GM21390 (cell line): ENCODE results near the gene USP12.
"Not testable (repeated sequence)": the region's sequence is repeated elsewhere in the genome, so short reads cannot be mapped to it uniquely, and the experiment has no call there.

Source experiments
- ATAC-seq: cut with Tn5 transposase; IDR thresholded peaks from one replicate; pipeline ENCODE4 v1.9.1; 2021; ENCODE audit not compliant: unreplicated experiment

USP12 gene

GRCh38 chr13:27158335-27158734 lies 13.3 kb downstream of the USP12 start:
- ATAC-seq: no peak

- ATAC-seq: no peak
These were observed 19.6 kb downstream of the USP12 start for GRCh38 chr13:27151798-27152599.

DNA sequence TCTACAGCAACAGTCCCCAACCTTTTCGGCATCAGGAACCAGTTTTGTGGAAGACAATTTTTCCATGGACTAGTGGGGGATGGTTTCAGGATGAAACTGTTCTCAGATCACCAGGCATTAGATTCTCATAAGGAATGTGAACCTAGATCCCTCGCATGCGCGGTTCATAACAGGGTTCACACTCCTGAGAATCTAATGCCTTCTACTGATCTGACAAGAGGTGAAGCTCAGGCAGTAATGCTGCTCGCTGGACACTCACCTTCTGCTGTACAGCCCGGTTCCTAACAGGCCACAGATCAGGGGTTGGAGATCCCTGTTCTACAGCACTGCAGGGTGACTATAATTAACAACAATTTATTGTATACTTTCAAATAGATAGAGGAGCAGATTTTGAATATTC lies 21.9 kb downstream of the USP12 start:
- ATAC-seq: no peak

- no peak for ATAC-seq
These were observed 22.7 kb downstream of the USP12 start for GRCh38 chr13:27148900-27149299.

GRCh38 chr13:27147530-27148170 lies 24.0 kb downstream of the USP12 start:
- ATAC-seq: peak; percentile 61

GRCh38 chr13:27141746-27142145 lies 29.9 kb downstream of the USP12 start:
- no peak for ATAC-seq

DNA sequence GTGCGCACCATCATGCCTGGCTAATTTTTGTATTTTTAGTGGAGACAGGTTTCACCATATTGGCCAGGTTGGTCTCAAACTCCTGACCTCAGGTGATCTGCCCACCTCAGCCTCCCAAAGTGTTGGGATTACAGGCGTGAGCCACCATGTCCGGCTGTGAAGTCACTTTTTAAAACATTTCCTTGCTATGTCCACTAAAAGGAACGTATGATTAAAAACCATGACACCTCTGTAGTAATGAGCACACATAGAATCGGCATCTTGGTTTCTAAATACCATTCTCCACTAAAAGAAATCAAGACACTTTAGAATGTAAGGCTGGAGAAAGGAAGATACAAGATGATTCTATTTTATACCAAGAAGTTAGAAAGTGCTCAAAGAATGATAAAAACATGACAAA lies 30.5 kb downstream of the USP12 start:
- ATAC-seq: not testable (repeated sequence)

- ATAC-seq: peak; percentile 58
These were observed 31.6 kb downstream of the USP12 start for GRCh38 chr13:27140060-27140459.

DNA sequence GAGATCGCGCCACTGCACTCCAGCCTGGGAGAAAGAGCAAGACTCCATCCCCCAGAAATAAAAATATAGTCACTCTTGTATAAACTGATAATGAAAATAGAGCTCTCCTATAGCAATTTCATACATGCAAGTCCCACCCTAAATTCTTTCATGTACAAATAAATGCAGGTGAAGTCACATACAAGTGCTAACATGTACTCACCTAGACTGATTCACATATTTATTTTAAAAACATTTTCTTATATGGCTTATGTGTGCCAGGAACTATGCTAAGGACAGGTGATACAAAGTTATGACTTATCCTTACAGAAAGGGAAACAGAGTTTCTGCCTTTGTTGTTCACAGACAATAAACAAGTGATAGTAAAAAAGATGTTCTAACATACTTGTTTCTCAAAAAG lies 32.0 kb downstream of the USP12 start:
- ATAC-seq: no peak

DNA sequence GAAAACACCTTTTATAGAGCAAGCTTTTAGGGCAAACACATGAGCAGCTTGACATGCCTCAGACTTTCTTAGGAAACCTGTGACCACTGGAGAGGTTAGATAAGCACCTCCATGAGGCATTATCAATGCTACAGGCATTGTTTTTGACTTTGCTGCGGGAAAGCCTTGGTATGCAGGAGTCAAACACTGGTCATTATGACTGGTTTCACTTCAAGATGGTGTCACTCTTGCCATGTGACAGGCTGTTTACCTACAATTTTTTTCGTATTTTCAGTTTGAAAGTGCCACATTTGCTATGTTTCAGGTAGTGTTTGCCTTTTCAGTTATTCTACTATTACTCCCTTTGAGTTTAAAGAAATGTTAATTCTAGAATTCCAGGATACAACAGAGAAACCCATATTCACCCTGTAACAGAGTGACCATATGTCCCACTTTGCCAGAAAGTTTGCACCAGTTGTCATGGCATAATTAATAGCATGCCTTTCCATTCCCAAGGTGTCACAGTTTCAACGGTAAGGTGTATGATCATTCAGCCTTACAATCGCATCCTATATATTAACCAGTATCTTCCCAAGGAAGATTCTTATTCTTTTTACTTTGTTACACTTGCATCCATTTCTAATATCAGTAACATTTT lies 33.0 kb downstream of the USP12 start:
- ATAC-seq: no peak

DNA sequence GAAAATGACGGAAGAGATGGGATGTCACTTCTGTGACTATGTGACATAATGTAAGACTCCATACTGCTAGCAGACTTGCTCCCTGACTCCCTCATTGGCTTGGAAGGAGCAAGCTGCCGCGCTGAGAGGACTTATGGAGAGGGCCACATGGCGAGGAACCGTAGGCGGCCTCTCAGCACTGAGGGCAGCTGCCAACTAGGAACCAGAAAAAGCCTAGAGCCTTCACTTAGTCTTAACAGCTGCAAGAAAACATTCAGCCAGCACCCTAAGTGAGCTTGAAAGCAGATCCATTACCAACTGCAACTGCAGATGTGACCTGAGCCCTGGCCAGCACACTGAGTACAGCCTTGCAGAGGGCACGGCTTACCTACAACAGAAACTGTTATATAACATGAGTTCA lies 33.9 kb downstream of the USP12 start:
- ATAC-seq: no peak

- no peak for ATAC-seq
These were observed 36.6 kb downstream of the USP12 start for GRCh38 chr13:27135023-27135422.

DNA sequence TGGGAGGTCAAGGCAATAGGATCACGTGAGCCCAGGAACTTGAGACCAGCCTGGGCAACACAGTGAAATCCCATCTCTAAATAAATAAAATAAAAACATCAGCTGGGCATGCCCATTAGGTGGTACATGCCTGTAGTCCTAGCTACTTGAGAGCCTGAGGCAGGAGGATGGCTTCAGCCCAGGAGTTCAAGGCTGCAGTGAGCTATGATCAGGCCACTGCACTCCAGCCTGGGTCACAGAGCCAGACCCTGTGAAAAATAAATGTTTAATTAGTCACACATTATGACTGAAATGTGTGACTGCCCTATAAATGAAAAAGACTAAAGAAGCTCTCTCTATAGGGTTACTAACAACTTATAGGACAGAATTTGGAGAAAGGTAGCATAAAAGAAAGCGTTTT lies 37.7 kb downstream of the USP12 start:
- no peak for ATAC-seq

DNA sequence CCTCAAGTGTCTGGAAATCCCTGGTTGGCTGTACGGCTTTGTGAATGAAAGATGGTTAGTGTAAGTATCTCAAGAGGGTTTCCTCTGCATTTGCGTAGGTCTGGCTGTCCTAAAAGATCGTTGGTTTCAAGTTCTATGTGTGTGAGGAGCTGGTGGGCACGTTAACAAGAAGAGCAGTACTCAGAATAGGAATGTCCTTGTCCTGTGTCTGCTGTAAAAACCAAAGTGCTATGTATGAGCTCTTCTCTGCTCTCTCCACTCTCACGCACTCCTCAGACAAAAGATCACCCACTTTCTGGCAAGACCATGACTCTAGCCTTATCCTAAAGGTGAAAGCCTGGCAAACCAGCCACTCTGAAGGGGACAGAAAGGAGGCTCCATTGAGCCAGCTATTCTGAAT lies 39.1 kb downstream of the USP12 start:
- ATAC-seq: peak; percentile 31

DNA sequence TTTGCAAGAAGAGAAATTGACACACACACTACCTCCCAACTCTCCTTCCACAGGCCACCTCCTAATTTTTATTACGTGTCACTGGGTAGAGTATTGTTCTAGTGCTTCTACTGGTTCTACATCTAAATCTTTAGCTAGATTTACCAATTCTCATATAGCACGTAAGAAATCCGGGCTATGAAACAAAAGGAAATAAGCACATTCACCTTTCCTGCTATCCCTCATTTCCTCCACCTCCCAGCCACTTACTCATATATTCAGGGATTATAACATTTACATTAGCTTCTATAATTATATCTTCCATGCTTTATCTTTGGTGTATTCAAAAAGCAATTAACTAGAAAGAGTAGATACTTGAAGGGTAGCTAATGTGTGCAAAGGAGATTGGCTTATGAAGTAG lies 39.7 kb downstream of the USP12 start:
- no peak for ATAC-seq

DNA sequence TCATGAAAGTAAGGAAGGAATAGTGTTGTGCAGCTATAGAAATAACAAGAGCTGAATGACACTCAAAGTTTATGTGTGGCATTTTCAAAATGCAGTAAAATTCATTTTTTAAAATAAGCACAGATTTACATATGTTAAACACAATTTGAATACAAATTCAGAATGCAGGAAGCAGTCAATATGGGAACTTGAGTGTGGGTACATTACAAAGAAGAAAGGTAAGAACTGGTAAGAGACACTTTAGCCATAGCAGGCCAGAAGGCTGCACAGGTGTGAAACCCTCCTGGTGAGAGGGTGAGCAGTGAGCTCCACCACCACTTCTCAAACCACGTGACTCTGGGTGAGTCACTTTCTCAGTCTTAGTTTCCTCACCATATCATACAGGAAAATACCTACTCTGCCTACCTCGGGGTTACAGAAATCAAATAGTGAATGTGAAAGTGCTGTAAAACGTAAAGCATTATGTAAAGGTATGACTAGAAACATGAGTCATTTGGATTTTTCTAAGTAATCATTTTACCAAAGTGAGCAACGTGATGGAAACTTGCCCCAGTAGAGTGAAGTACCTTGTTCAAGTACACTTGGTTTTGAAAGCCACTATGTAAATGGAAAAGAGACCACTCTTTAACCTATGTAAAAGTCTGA lies 40.5 kb downstream of the USP12 start:
- peak; percentile 86 for ATAC-seq

DNA sequence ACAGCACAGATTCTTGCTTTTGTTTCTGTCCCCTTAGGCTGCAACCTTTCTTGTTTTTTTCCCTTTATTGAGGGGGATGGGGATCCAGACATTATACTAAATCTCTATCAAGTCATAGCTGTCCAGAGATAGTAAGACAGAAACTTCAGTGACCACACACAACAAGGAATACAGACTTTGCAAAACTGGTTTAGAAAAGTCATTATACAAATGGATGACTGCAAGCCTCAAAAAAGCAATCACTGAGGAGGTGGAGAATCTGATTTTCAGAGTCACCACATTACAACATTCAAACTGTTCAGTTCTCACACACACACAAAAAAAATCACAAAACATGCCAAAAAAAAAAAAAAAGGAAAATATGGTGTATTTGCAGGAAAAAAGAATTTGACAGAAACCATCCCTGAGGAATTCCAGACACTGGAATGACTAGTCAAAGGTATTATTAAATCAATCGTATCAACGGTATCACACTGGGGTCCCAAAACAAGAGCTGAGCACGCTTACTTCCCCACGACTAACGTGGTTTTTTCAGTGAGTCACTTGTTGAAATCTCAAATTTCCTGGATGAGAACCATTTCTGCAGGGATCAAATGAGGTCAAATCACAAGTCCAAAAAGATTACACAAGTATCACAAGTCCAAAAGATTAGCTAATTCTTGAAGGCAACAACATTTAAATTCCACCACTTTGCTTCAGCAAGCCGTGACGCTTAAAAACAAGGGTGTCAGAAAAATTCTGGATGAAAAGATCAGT lies 41.2 kb downstream of the USP12 start:
- no peak for ATAC-seq

DNA sequence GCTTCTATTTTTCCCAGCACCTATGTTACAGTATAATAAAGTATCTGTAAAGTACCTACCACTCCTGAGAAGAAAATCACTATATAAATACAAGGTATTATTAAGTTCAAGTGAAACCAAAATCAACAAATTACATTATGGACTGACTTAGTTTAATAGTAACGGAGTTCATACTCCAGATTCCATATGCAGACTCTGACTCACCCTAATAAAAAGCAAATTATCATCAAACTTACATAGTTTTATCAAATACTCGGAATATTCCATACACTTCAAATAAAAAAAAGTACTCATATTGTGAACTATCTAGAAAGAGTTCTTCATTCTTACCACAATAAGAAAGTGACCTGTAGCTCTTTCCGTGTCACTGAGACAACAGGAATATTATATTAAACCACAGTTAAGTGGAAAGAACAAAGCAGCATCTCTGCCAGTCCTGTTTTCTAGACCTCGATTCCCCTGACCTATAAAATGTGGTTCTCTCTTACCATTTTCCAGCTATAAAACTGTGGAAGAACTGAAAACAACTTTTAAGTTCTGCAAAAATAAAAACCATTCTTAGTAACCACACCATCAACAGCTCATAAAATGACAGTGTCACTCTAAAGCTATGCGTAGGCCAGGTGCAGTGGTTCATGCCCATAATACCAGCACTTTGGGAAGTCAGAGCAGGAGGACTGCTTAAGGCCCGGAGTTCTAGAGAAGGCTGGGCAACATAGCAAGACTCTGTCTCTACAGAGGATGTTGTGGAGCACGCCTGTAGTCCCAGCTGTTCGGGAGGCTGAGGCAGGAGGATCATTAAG lies 42.6 kb downstream of the USP12 start:
- ATAC-seq: no peak

DNA sequence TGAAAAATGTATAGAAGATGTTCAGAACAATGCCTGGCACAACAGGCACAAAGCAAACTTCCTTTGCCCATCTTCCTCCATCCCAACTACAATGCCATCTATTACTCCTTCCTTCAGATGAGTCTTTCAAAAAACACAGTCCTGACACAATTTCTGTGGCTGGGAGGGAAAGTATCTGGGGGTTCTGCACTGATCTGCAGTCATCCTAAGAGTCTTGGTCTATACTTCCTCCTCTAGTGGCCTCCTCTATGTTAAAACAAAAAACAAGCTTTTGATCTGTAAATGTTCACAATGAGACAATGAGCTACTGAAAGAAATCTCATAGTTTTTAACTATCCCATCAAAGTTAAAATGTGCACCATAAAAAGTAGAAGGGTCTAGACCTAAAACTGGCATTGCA lies 44.8 kb downstream of the USP12 start:
- no peak for ATAC-seq
